ENCODE measurements around the gene KIF5C. TPM values are rescaled to one million over a fixed set of nuclear protein-coding genes. Genes with fewer than 3 reads are reported as not detected.
"Not testable (repeated sequence)": the region's sequence is repeated elsewhere in the genome, so short reads cannot be mapped to it uniquely, and the experiment has no call there.

The KIF5C gene
- polyA plus RNA-seq (2013, experiment 1 of 2; ENCODE audit: insufficient read length), result 0.18 TPM
- polyA plus RNA-seq (2013, experiment 2 of 2; ENCODE audit: insufficient read length), result 0.19 TPM

DNA sequence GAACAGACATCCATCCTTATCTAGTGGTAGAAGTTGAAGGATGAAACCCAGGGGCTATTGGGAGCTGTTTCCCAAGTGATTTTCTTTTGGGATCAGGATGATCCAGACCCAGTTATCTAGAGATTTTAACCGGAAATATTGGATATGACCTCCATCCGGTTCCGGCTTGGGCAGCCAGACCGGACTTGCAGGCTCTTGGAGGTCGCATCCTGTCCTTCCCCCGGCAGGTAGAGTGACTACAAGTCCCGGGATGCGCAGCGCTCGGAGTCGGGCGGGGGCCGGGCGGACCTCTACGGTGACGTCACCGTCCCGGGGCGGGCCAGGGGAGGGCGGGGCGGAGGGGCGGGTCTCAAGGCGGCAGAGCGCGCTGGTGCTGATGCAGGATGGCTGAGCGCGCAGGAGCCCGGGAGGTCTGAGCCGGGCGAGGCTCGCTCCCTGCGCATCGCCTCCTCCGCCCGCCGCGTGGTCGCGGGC lies at the start of gene KIF5C:
Gene KIF5C (plus strand): TSS at position 360 of the 474 bp plus-strand sequence. CDS start 391 bp downstream, outside the sequence.
- peak; percentile 79 for DNase-seq

DNA sequence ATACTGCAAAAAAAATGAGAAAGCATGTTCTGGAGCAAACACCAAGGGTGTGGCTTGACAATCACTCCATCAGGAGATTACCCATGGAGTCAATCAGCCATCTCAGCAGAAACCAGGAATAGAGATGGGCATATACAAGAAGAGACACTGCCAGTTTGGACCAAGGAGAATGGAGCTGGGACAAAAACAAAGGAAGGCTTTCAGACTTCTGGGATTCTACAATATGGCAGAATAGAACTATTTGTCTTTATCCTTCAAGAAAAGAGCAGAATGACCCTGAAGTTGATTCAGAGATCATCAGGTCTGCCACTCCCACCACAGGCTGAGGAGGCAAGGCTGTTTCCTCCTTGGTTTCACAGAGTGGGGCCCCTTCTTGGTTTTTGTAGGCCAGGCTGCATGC lies 48.2 kb upstream of the KIF5C start:
- DNase-seq, result no peak

DNA sequence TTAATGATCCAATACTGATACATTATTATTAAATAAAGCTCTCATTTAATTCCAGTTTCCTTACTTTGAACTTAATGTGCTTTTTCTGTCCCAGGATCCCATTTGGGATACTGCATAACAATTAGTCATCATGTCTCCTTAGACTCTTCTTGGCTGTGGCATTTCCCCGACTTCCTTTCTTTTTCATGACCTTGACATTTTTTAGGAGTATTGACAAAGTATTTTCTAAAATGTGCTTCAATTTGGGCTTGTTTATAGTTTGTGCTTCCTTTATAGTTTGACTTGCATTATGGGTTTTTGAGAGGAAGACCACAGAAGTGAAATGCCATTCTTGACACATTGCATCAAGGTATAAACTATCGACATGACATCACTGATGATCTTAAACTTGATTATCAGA lies 46.1 kb upstream of the KIF5C start:
- no peak for DNase-seq

DNA sequence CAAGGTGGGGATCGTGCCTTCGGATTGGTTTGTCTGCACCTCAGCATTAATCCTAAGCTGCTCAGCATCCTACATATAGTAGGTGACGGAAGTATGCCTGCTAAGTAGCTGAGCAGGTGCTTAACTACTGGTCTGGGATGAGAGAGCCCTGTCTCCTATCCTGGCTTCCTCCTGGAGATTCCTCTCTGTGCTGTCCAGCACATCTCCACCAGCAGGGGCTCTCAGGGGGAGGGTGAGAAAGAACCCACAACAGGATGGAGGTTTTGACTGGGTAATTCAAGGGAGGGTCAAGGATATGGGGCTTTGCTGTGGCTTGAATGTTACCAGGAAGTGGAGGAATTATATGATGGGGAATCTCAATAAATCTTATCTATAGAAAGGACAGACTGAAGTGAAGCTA lies 45.4 kb upstream of the KIF5C start:
- DNase-seq, result no peak

DNA sequence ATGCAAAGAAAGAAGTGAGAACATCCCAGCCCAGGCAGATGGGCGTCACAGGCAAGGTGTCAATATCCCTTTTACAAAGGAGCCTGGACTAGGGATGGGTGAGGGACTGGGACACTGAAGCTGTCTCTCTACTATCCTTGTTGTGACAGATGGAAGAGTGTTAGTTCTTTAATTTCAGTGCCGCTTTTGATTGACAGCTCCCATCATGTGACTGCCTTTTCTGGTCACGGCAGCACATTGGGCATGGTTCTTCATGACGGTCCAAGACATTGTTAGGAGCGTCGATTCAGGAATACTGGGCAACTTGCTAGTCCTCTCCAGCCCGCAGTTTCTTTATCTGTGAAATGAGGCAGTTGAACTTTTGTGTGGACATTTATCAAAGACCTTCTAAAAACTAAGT lies 42.4 kb upstream of the KIF5C start:
- DNase-seq, result no peak

DNA sequence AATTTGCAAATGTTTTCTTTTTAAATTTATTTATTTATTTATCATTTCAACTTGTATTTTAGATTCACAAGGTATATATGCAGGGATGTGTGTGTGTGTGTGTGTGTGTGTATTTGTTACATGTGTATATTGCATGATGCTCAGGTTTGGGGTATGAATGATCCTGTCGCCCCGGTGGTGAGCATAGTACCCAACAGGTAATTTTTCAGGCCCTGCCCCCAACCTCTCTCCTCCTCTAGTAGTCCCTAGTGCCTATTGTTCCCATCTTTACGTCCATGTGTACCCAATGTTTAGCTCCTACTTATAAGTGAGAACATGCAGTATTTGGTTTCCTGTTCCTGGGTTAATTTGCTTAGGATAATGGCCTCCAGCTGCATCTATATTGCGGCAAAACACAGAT lies 33.0 kb upstream of the KIF5C start:
- DNase-seq, result no peak

DNA sequence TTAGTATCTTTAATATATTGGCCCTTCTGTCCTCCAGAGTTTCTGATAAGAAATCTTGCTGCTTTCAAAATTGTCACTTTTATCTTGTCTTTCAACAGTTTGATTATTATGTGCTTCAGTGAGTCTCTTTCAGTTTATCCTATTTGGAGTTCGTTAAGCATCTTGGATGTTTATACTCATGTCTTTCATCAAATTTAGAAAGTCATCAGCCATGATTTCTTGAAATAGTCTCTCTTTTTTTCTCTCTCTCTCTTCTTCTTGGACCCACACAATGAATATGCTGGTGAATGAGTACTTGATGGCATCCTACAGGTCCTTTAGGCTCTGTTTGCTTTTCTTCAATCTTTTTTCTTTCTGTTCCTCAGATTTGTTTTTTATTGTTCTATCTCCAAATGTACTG lies 26.9 kb upstream of the KIF5C start:
- no peak for DNase-seq

DNA sequence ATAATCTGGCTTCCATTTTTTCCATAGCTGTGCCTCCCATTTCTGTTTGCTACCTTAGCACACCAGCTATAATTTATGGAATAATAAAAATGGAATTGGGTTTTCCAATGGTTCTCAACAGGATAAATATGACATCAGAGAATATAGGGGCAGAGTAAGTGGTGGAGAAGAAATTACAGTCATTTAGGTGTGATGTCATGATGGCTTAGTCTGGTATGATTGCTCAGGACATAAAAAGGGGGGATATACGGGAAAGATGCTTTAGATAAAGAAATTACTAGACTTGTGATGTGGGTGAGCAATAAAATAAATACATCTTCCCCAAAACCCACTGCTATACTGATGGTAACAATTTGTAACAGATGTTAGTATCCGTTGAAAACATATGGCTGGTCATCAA lies 21.6 kb upstream of the KIF5C start:
- no peak for DNase-seq

DNA sequence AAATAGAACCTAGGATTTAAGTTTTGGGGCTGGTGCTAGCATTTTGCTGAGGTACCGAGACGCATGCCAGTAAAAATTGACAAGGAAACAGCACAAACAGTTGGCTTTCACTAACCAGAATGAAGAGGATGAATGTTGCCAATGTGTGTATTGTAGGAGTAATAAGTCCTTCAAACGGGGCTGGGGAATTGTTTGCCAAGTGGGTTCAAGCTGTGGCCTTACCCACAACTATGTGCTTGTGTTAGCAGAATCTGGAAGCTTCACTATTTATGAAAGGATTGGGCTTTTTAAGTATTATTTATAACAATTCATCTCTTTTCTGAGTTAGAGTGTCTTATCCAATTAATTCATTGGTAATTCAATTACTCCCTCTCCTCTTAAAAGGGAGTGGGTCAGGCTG lies 15.0 kb upstream of the KIF5C start:
- no peak for DNase-seq

DNA sequence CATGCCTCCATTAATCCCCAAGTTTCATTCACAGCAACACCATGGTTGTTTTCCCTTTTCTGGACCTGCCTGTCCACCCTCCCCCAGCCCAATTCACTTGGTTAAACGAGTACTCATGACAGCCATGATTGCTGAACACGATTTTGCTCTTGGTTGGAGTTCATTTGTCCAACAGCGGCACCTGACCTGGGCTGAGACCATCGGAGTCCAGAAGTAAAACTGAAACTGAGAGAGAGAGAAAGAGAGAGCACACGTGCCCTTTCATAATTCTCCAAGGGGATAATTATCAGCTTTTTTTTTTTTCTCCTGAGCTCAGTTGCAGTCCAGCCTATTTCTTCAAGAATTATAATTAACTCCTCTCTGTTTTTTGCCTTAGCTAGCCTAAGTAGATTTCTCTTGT lies 13.7 kb upstream of the KIF5C start:
- no peak for DNase-seq

DNA sequence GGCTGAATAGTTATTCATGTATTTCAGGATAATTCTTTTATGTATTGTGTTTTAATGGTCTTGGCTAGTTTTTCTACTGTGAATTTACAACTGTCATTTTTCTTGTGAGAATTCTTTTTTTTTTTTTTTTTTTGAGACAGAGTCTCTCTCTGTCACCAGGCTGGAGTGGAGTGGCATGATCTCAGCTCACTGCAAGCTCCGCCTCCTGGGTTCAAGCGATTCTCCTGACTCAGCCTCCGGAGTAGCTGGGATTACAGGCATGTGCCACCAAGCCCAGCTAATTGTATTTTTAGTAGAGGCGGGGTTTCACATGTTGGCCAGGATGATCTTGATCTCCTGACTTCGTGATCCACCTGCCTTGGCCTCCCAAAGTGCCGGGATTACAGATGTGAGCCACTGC lies 12.5 kb upstream of the KIF5C start:
- DNase-seq, result not testable (repeated sequence)

DNA sequence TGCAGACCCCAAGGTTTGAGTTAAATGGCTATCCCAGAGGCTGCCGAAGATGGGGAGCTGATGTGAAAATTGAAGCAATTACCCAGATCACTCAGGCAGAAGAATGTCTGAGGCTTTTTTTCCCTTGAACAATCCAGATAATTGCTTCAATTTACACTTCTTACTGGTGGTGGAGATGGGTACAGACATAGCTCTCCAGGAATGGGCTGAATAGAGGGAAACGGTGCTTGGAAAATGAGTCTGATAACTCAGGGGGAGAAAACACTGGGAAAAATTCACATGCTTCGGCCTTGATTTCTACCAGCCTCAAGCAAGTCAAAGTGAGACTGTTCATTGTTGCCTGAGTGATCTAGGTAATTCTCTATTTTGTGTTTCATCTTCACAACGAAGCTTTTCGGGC lies 9.5 kb upstream of the KIF5C start:
- DNase-seq, result no peak

DNA sequence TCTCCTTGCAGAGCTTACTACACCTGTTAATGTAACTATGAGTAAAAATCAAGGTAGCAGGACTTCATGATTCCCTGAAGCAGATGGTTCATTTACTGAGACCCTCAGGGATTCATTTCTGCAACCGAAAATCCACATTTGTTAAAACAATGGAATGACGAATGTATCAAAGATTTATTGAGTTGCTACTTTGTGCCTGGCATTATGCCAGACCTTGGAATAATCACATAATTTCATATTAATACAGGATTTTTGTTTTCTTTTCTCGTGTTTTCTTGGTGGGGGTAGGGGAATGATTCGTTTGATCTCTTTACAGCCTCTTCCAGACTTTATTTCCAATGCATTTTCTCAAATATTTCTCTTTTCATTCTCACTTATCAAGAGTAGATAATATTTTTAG lies 8.9 kb upstream of the KIF5C start:
- no peak for DNase-seq

DNA sequence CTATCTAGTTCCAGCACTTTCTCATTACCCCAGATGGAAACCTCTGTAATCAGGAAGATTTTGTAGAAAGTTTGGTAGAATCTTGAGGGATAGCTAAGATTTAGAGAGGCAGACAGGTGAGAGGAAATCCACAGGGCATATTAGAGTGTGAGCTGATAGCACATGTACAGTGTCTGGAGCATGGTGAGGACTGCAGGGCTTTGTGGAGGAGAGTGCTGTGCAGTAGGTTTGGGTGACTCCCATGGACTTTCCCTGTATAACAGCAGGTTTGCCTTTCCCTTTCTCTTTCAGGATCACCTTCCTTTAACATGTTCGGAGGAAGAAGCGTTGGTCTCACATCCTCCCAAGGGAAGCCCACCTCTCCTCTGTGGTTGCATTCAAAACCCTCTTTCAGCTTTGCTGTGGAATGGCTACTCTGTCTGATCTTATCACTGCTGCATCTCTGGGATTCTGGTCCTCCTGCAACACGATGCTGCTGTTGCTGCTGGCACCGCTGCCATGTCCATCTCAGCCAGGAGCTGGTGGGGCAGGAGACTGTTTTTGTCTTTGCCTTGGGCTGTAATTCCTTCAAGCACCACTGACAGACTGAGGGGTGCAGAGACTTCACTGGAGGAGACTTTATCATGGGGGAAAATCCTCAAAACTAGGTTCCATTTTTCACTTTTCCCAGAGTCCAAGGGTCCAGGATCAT lies 7.8 kb upstream of the KIF5C start:
- no peak for DNase-seq

DNA sequence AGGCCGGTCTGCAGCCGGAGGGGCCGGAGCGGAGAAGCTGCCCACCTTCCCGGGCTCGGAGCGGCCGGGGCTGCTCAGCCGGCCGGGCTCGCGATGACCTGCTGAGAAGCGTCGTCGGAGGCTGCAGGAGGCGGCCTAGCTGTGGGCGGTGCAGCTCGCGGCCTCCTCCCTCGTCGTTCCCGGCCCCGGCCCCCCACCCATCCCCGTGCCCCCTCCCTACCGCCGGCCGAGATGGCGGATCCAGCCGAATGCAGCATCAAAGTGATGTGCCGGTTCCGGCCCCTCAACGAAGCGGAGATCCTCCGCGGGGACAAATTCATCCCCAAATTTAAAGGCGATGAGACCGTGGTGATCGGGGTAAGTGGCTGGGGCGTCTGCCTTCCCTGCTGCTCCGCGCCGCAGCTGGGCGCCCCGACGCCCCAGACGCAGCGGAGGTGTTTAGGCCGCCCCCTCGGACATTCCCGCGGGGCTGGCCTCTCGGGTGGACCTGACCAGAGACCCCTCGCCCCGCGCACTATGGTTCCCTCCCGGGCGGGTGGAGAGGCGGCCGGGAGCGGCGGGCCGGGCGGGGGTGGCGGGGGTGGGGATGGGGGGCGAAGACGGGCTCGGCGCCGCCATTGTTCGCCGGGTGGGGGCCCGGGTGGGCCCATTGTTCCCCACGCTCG lies 492 bp downstream of the KIF5C start:
- DNase-seq, result no peak

DNA sequence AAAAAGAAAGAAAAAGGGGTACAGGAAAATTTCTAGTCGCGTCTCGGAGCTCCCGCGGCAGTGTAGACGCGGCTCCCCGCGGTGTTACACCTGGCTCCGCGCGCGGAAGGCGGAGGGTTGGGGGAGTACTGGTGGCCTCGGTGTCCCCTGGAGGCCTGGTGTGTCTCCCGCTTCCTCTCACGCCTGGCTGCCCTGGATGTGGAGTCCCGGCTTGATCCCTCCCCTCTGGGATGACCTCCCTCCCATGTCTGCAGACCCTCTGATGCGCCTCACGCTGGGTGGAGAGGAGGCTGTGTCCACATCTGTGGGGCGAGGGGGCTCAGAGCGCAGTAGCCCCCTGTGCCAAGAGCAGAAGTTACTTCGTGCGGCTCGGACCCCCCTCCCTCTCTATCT lies 1.2 kb downstream of the KIF5C start:
- no peak for DNase-seq

DNA sequence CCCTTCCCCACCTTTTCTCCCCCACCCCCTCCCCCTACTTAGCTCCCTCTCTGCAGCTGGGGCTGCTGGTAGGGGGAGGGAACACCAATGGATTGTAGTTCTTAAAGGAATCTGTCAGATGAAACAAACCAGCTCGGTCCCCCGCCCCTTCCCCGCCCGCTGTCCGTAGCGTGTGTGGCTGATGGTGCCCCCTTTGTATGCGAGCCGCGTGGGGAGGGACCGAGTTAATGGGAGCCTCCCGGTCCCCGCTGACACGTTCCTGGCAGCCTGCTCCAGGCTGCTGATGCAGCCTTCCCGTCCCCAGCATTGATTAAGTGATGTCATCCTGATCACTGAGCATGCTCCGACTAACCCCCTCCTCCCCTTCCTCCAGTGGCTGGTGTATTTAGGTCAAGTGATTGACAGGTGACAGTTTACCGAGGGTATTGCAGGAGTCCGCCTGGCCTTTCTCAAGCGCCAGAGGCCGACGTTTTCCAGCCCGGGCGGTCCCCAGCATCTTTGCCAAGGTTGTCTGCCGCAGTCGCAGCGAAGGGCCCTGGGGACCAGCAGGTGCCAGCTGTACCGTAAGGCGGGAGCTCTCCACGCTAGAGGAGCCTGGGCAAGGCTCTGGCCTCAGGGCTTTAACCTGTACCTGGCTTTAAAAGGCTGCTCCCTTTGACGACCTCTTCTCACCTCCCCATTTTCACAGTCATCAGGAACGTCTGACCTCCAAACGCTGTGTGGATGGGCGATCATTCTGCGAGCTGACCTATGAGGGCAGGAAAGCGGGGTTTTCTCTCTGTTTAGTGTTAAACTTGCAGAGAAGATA lies 1.8 kb downstream of the KIF5C start:
- no peak for DNase-seq

DNA sequence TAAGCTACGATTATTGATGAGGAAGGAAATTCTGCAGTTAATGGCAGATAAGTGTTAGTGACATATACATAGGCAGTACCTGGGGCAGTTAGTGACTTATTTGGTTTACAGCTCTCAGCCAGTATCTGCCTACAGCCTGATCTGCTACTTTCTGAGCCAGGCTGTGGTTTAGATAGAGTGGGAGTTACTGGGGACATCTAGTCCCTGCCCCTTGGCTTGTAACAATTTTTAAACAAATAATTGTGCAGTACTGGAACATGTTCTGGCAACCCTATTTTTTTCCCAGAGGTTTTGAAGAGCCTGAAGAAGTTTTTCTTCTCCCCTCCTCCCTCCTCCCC lies 2.3 kb downstream of the KIF5C start:
- no peak for DNase-seq

DNA sequence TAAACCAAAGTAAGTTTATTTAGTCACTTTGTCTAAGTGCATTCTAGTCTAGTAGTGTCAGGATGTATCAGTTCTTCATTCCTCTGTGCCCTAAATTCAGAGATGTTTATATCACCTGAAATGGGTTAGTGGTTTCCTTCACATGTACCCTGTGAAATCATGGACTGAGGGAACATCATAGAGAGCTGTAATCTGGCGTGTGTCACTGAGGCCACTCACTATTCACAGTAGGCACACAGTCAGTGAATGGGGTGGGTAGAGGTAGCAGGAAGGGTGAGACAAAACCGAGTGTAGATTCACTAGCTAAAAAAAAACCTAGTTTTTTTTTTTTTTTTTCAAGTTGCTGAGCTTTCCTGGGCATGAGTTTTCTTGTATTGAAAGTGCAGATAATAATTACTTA lies 5.6 kb downstream of the KIF5C start:
- no peak for DNase-seq

DNA sequence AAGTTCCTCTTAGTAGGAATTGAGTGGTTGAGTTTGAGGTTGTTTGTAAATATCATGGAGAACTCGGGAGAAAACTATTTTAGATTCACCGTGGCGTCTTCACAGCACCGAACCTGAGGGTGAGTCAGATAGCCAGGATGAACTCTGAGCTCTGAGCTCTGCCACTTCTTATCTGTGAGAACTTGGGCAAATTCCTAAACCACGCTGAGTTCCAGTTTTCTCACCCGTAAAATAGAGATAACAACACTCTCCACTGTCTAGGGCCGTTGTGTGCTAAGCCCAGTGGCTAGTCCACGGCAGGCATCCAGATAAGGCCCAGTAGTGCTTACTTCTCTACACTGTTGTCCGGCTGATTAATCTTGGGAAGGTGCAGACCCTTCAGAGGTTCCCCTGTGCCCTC lies 7.0 kb downstream of the KIF5C start:
- no peak for DNase-seq

DNA sequence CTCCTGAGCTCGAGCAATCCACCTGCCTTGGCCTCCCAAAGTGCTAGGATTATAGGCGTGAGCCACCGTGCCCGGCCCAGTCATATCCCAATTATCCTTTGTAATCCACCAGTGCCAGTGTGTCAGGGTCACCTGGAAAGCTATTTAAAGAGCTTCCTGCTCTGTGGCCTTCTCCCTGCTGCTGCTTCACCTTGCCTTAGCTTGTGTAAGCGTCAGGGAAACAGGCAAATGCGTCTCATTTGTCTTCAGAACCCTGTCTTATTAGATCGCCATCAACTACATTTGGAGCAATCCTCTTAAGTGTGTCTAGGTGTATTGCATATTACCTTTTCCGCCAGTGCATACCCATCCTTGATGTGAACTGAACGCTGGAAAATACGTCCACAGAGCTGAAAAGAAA lies 10.2 kb downstream of the KIF5C start:
- no peak for DNase-seq

DNA sequence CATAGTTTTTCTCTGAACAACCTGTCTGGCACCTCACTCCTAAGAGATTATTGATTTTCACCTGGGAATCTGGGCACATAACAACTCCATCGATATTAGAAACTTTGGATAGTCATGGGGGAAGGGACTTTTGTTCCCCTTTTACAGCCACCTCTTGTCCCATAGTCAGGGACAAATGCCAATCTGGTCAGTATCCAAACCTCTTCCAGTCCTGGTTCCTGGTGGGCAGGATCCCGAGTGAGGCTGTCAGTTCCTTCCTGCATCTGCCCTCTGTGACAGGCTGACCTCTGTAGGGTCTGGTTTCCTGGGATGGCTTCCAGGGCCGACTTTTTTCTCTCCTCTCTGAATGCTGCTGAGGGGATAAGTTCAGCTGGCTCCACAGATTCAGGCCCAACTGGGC lies 11.0 kb downstream of the KIF5C start:
- DNase-seq, result no peak

DNA sequence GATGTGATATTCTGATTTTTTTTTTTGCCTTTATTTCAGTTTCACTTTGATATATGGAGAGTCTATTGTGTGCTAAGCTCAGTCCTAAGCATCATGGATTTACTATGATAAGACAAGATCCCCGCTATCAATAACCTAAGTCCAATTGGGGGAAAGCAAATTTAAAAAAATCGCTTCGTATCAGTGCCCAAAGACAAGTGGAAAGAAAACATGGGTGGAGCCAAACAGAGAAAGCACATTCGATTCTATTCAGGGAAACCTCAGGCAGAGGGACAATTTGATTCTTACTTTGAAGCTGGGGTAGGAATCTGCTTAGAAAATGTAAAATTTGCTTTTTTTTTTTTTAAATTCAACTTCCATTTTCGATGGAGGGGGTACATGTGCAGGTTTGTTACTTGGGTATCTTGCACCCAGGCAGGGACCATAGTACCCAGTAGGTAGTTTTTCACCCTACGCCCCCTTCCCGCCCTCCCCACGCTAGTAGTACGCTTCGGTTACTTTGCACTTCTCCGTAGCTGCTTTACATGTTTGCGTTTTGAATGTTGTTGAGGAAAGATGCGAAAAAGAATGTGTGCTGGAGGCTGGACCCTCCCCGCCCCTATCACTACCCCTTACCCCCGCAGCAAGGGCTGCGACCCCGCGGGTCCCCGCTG lies 12.4 kb downstream of the KIF5C start:
- DNase-seq, result no peak

All from fibroblast of skin of back (primary cell).